ENCODE measurements around the gene CYBRD1. TPM values are rescaled to one million over a fixed set of nuclear protein-coding genes. Genes with fewer than 3 reads are reported as not detected.

Gene CYBRD1

GRCh38 chr2:171595896-171596295, 73.6 kb downstream of the CYBRD1 start:
- H3K56ac ChIP-seq (ENCODE audit: low read length): no peak overlapping the region
- no peak overlapping the region for H3K27ac ChIP-seq (ENCODE audit: low read depth, low read length)
- H3K36me3 ChIP-seq (ENCODE audit: control insufficient read depth, insufficient read depth, low read length): no peaks in the 10 kb centered on the region
- DNase-seq: no peak
- H2AK5ac ChIP-seq (ENCODE audit: low read length): no peak overlapping the region
- no peak overlapping the region for H3K23ac ChIP-seq (ENCODE audit: low read length)
- no peak overlapping the region for H2BK15ac ChIP-seq (replicated peaks; ENCODE audit: low read depth)
- H2BK120ac ChIP-seq (ENCODE audit: low read depth, low read length): no peak overlapping the region
- WGBS (ENCODE audit: extremely low coverage, insufficient coverage, low lambda C conversion rate): no CpG with 5 or more reads among the region's 2 CpGs
- H3K79me2 ChIP-seq (ENCODE audit: control insufficient read depth, insufficient read depth, low read length): no peaks in the 10 kb centered on the region
- H3K79me1 ChIP-seq (ENCODE audit: low read length): no peaks in the 10 kb centered on the region
- no peak overlapping the region for H3K4me2 ChIP-seq (ENCODE audit: low read length)
- no peak overlapping the region for H4K5ac ChIP-seq (ENCODE audit: low read length)
- no peak overlapping the region for H3K4ac ChIP-seq (ENCODE audit: low read depth, low read length)
- H4K8ac ChIP-seq (ENCODE audit: low read depth, low read length): no peak overlapping the region
- no peaks in the 10 kb centered on the region for H3K4me1 ChIP-seq (ENCODE audit: control insufficient read depth, low read depth, low read length)
- no peak overlapping the region for H2BK5ac ChIP-seq (ENCODE audit: low read length)
- no peak overlapping the region for H3K4me3 ChIP-seq (ENCODE audit: low read length)
- no peak overlapping the region for H3K9ac ChIP-seq (ENCODE audit: low read length)
- no peak overlapping the region for H3K18ac ChIP-seq (ENCODE audit: low read length)
- H3K27me3 ChIP-seq (ENCODE audit: insufficient read depth, low read length, poor library complexity): no peaks in the 10 kb centered on the region

GRCh38 chr2:171598713-171599319, 76.5 kb downstream of the CYBRD1 start:
- H2BK5ac ChIP-seq (ENCODE audit: low read length): no peak overlapping the region
- no peaks in the 10 kb centered on the region for H3K4me1 ChIP-seq (ENCODE audit: control insufficient read depth, low read depth, low read length)
- H3K56ac ChIP-seq (ENCODE audit: low read length): no peak overlapping the region
- DNase-seq: peak; percentile 65
- no peak overlapping the region for H3K9ac ChIP-seq (ENCODE audit: low read length)
- no peak overlapping the region for H3K18ac ChIP-seq (ENCODE audit: low read length)
- H3K23ac ChIP-seq (ENCODE audit: low read length): no peak overlapping the region
- no peak overlapping the region for H3K27ac ChIP-seq (ENCODE audit: low read depth, low read length)
- H3K79me2 ChIP-seq (ENCODE audit: control insufficient read depth, insufficient read depth, low read length): no peaks in the 10 kb centered on the region
- H3K27me3 ChIP-seq (ENCODE audit: insufficient read depth, low read length, poor library complexity): no peaks in the 10 kb centered on the region
- no peaks in the 10 kb centered on the region for H3K79me1 ChIP-seq (ENCODE audit: low read length)
- H3K4me3 ChIP-seq (ENCODE audit: low read length): no peak overlapping the region
- no peak overlapping the region for H2AK5ac ChIP-seq (ENCODE audit: low read length)
- H4K5ac ChIP-seq (ENCODE audit: low read length): no peak overlapping the region
- no CpG with 5 or more reads among the region's 7 CpGs for WGBS (ENCODE audit: extremely low coverage, insufficient coverage, low lambda C conversion rate)
- no peak overlapping the region for H4K8ac ChIP-seq (ENCODE audit: low read depth, low read length)
- H3K4me2 ChIP-seq (ENCODE audit: low read length): no peak overlapping the region
- H3K4ac ChIP-seq (ENCODE audit: low read depth, low read length): no peak overlapping the region
- no peak overlapping the region for H2BK120ac ChIP-seq (ENCODE audit: low read depth, low read length)
- no peak overlapping the region for H2BK15ac ChIP-seq (replicated peaks; ENCODE audit: low read depth)
- no peaks in the 10 kb centered on the region for H3K36me3 ChIP-seq (ENCODE audit: control insufficient read depth, insufficient read depth, low read length)

GRCh38 chr2:171600126-171600525, 77.9 kb downstream of the CYBRD1 start:
- Histone ChIP-seq H3K18ac (ENCODE audit: low read length) (no peak overlapping the region), H3K23ac (ENCODE audit: low read length) (no peak overlapping the region), H3K4me2 (ENCODE audit: low read length) (no peak overlapping the region), H2BK120ac (ENCODE audit: low read depth, low read length) (no peak overlapping the region), H3K36me3 (ENCODE audit: control insufficient read depth, insufficient read depth, low read length) (no peaks in the 10 kb centered on the region), H4K8ac (ENCODE audit: low read depth, low read length) (no peak overlapping the region), H2BK15ac (replicated peaks; ENCODE audit: low read depth) (no peak overlapping the region), H3K27me3 (ENCODE audit: insufficient read depth, low read length, poor library complexity) (no peaks in the 10 kb centered on the region), H3K79me2 (ENCODE audit: control insufficient read depth, insufficient read depth, low read length) (no peaks in the 10 kb centered on the region), H3K56ac (ENCODE audit: low read length) (no peak overlapping the region), H3K79me1 (ENCODE audit: low read length) (no peaks in the 10 kb centered on the region), H2BK5ac (ENCODE audit: low read length) (no peak overlapping the region), H4K5ac (ENCODE audit: low read length) (no peak overlapping the region), H2AK5ac (ENCODE audit: low read length) (no peak overlapping the region), H3K9ac (ENCODE audit: low read length) (no peak overlapping the region), H3K4me3 (ENCODE audit: low read length) (no peak overlapping the region), H3K27ac (ENCODE audit: low read depth, low read length) (no peak overlapping the region), H3K4me1 (ENCODE audit: control insufficient read depth, low read depth, low read length) (no peaks in the 10 kb centered on the region), H3K4ac (ENCODE audit: low read depth, low read length) (no peak overlapping the region)
- no peak for DNase-seq

GRCh38 chr2:171602352-171602751, 80.1 kb downstream of the CYBRD1 start:
- H2AK5ac ChIP-seq (ENCODE audit: low read length): no peak overlapping the region
- H3K4me1 ChIP-seq (ENCODE audit: control insufficient read depth, low read depth, low read length): no peaks in the 10 kb centered on the region
- H3K79me1 ChIP-seq (ENCODE audit: low read length): no peaks in the 10 kb centered on the region
- H3K27ac ChIP-seq (ENCODE audit: low read depth, low read length): no peak overlapping the region
- H2BK5ac ChIP-seq (ENCODE audit: low read length): no peak overlapping the region
- H3K23ac ChIP-seq (ENCODE audit: low read length): no peak overlapping the region
- H3K36me3 ChIP-seq (ENCODE audit: control insufficient read depth, insufficient read depth, low read length): no peaks in the 10 kb centered on the region
- no peak overlapping the region for H3K4ac ChIP-seq (ENCODE audit: low read depth, low read length)
- no peaks in the 10 kb centered on the region for H3K27me3 ChIP-seq (ENCODE audit: insufficient read depth, low read length, poor library complexity)
- H3K79me2 ChIP-seq (ENCODE audit: control insufficient read depth, insufficient read depth, low read length): no peaks in the 10 kb centered on the region
- no peak overlapping the region for H2BK15ac ChIP-seq (replicated peaks; ENCODE audit: low read depth)
- H3K9ac ChIP-seq (ENCODE audit: low read length): no peak overlapping the region
- no peak overlapping the region for H3K56ac ChIP-seq (ENCODE audit: low read length)
- no peak overlapping the region for H4K8ac ChIP-seq (ENCODE audit: low read depth, low read length)
- no peak overlapping the region for H3K4me3 ChIP-seq (ENCODE audit: low read length)
- H3K18ac ChIP-seq (ENCODE audit: low read length): no peak overlapping the region
- WGBS (ENCODE audit: extremely low coverage, insufficient coverage, low lambda C conversion rate): no CpG with 5 or more reads among the region's 5 CpGs
- no peak overlapping the region for H3K4me2 ChIP-seq (ENCODE audit: low read length)
- H4K5ac ChIP-seq (ENCODE audit: low read length): no peak overlapping the region
- DNase-seq: peak; percentile 5
- no peak overlapping the region for H2BK120ac ChIP-seq (ENCODE audit: low read depth, low read length)

Small RNA genes within 50 kb of the gene (small RNA-seq; reads per million reads assigned to genes)
- gene AC007969.2 (ENCODE audit: insufficient read depth) (not detected), gene RPL21P38 (ENCODE audit: insufficient read depth) (not detected)
